ENCODE data around the gene NUP98. TPM values are rescaled to one million over a fixed set of nuclear protein-coding genes. Genes with fewer than 3 reads are reported as not detected.

Gene NUP98
- total and polyA plus RNA-seq, 2 of the 13 experiments (the other 11 are each of a cell fraction or from before 2014, with no cell fraction given) = 76.6 to 85.3 TPM

GRCh38 chr11:3707176-3707575 lies 90.2 kb downstream of the NUP98 start:
- ChIA-PET POLR2A (no interaction called here), CTCF (ENCODE audit: low intra/inter-chr PET ratio, low total read pairs) (no interaction called here)
- DNase-seq (ENCODE audit: low spot score) (no peak), ATAC-seq (no peak), FAIRE-seq (no peak)
- Histone ChIP-seq H3K9ac (ENCODE audit: insufficient read depth, low read depth, low read length) (no peak overlapping the region), H3K27ac (ENCODE audit: extremely low read length, insufficient read depth, low read length) (no peak overlapping the region), H3K9me3 (ENCODE audit: low read length) (no peaks in the 10 kb centered on the region), H4K20me1 (ENCODE audit: insufficient read depth, low read length) (no peaks in the 10 kb centered on the region), H2AFZ (ENCODE audit: low read length) (no peak overlapping the region), H3K79me2 (ENCODE audit: insufficient read depth, low read length) (no peaks in the 10 kb centered on the region), H3K4me3 (replicated peaks in 1 of 3; ENCODE audit: insufficient read depth in 1 of 3, low read depth in 2 of 3, low read length in 3 of 3) (no peak overlapping the region), H3K4me2 (ENCODE audit: low read depth, low read length) (no peak overlapping the region), H3K27me3 (ENCODE audit: control insufficient read depth in 1 of 2, insufficient read depth in 2 of 2, low read length in 2 of 2) (no peaks in the 10 kb centered on the region), H3K36me3 (replicated peaks in 1 of 2; ENCODE audit: control insufficient read depth in 1 of 2, insufficient read depth in 2 of 2, low read length in 2 of 2) (peaks cover 5 to 72% of the 10 kb centered on the region in 2 experiments), H3K4me1 (ENCODE audit: insufficient read depth, low read length) (peaks cover 23% of the 10 kb centered on the region)
- no TSS peak for BruUV-seq (replicated peaks)
- TF ChIP-seq FOXK2 (IDR thresholded peaks at IDR 0.05) (no peak), ZSCAN5A (CRISPR knock-in tag; IDR thresholded peaks at IDR 0.05; ENCODE audit: borderline replicate concordance) (no peak), ZNF207 (IDR thresholded peaks at IDR 0.05; ENCODE audit: borderline replicate concordance) (no peak), CBX2 (IDR thresholded peaks at IDR 0.05; ENCODE audit: low read depth, low read length) (no peak), CBX2 (CRISPR knock-in tag; IDR thresholded peaks at IDR 0.05; ENCODE audit: low read depth) (no peak), MXD3 (CRISPR knock-in tag; IDR thresholded peaks at IDR 0.05) (no peak), ZNF30 (CRISPR knock-in tag; IDR thresholded peaks at IDR 0.05) (no peak), ZBTB21 (CRISPR knock-in tag; IDR thresholded peaks at IDR 0.05) (no peak), NFATC3 (CRISPR knock-in tag; IDR thresholded peaks at IDR 0.05) (no peak), HDAC2 (CRISPR knock-in tag; IDR thresholded peaks at IDR 0.05) (no peak), AKNA (CRISPR knock-in tag; IDR thresholded peaks at IDR 0.05; ENCODE audit: borderline replicate concordance) (no peak), DNMT3B (CRISPR knock-in tag; conservative IDR thresholded peaks at IDR 0.05) (no peak)
- 97% methylated on average over 2 of the region's 2 CpGs for WGBS (ENCODE audit: low lambda C conversion rate)
- in situ Hi-C loops (cut with HindIII; ENCODE audit: extremely low pct_ligation_motif_present, low pct_unique_long_range_greater_than_20kb) = no loop called here
- intact Hi-C loops (cut with micrococcal nuclease; ENCODE audit: unreplicated experiment) = no loop called here
